ENCODE data around the gene PRMT2.
"Not testable (repeated sequence)": the region's sequence is repeated elsewhere in the genome, so short reads cannot be mapped to it uniquely, and the experiment has no call there.

The PRMT2 gene

DNA sequence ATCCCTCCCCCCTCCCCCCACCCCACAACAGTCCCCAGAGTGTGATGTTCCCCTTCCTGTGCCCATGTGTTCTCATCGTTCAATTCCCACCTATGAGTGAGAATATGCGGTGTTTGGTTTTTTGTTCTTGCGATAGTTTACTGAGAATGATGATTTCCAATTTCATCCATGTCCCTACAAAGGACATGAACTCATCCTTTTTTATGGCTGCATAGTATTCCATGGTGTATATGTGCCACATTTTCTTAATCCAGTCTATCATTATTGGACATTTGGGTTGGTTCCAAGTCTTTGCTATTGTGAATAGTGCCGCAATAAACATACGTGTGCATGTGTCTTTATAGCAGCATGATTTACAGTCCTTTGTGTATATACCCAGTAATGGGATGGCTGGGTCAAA lies 33.4 kb downstream of the PRMT2 start:
- not testable (repeated sequence) for DNase-seq (ENCODE audit: low spot score)

- DNase-seq (ENCODE audit: low spot score): no peak
These were observed 39.0 kb downstream of the PRMT2 start for GRCh38 chr21:46674430-46675007.

DNA sequence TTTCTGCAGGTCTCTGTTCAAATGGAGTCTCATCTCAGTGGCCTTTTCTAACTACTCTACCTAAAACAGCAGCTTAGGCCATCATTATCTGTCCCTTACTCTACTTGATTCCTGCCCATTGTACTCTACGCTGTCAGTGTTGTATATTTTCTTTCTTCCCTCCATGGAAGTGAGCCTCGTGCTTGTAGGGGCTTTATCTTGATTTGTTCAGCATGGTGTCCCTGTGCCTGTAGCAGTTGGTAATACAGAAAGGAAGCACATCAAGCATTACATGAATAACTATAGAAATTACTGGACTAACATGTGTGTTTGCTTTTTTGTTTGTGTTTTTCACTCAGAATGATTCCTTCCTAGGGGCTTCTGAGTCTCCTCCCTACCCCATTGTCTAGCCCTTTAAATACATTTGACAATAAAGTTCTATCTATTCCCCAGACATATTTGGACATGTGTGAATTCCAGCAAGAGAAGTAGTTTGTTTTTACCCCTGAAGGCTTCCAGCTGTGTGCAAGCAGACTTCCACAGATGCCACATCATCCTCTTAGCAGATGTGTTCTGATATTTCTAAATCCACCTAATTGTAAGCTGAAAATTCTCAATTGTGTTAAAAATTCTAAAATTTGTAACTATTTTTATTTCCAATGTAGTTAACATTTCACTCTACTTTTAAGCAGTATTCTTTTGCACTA lies 40.3 kb downstream of the PRMT2 start:
- no peak for DNase-seq (ENCODE audit: low spot score)

DNA sequence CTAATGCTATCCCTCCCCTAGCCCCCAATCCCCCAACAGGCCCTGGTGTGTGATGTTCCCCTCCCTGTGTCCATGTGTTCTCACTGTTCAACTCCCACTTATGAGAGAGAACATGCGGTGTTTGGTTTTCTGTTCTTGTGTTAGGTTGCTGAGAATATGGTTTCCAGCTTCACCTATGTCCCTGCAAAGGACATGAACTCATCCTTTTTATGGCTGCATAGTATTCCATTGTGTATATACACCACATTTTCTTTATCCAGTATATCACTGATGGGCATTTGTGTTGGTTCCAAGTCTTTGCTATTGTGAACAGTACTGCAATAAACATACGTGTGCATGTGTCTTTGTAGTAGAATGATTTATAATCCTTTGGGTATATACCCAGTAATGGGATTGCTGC lies 41.1 kb downstream of the PRMT2 start:
- DNase-seq (ENCODE audit: low spot score): not testable (repeated sequence)

DNA sequence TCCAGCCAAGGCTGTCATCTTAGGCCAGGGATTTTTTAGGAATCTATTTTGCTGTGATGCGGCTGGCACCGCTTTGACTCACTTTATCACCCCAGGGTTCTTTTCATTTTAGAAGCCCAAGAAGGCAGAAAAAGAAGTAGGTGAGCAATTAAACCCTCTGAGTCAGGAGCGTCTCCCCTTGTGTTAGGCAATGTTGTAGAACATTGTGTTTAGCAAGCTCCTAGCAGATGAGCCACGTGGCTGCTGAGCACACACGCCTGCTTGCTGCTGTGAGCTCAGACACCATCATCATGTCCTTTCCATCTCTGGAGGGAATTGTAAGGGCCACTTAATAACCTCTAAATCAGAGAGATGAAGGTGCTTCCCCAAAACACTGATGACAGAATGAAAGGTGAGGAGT lies 46.1 kb downstream of the PRMT2 start:
- not testable (repeated sequence) for DNase-seq (ENCODE audit: low spot score)

GRCh38 chr21:46698652-46699051 lies 63.2 kb downstream of the PRMT2 start:
- not testable (repeated sequence) for DNase-seq (ENCODE audit: low spot score)

DNA sequence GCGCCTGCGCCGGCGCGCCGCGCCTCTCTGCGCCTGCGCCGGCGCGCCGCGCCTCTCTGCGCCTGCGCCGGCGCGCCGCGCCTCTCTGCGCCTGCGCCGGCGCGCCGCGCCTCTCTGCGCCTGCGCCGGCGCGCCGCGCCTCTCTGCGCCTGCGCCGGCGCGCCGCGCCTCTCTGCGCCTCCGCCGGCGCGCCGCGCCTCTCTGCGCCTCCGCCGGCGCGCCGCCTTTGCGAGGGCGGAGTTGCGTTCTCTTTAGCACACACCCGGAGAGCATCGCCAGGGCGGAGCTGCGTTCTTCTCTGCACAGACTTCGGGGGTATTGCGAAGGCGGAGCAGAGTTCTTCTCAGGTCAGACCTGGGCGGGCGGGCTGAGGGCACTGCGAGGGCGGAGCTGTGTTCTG lies 63.6 kb downstream of the PRMT2 start:
- DNase-seq (ENCODE audit: low spot score): not testable (repeated sequence)

Measured in kidney capillary endothelial cell (primary cell).